Sigmoid colon (tissue), 7 donors: ENCODE data around the gene C1orf167. TPM values are rescaled to one million over a fixed set of nuclear protein-coding genes. Genes with fewer than 3 reads are reported as not detected.

Experiments
- DNase-seq: peaks from one replicate; pipeline ENCODE4 v3.0.0-alpha.2; 2019
- H3K27ac ChIP-seq, 4 donors: fragments of 200-600 bp; sonication (generic); one replicate each; pipeline ENCODE4 v1.5.1; 2016 to 2019; ENCODE audit warnings: mild to moderate bottlenecking in 1 of 4
- H3K27me3 ChIP-seq, 3 donors: fragments of 200-600 bp; sonication (generic); one replicate each; pipeline ENCODE4 v1.5.1; 2019; ENCODE audit warnings: mild to moderate bottlenecking in 1 of 3
- H3K36me3 ChIP-seq, 4 donors: fragments of 200-600 bp; sonication (generic); one replicate each; pipeline ENCODE4 v1.5.1; 2016 to 2019
- H3K4me1 ChIP-seq, 4 donors: fragments of 200-600 bp; sonication (generic); one replicate each; pipeline ENCODE4 v1.5.1; 2017 to 2019
- H3K4me3 ChIP-seq, 4 donors: fragments of 200-600 bp; sonication (generic); one replicate each; pipeline ENCODE4 v1.5.1; 2017 to 2019; ENCODE audit warnings: mild to moderate bottlenecking in 2 of 4, moderate library complexity in 1 of 4
- H3K9me3 ChIP-seq, 4 donors: fragments of 200-600 bp in 3 of 4; sonication (generic) in 3 of 4; one replicate each; pipeline versions ENCODE4 v1.5.1 to v1.6.1; 2013 to 2019
- EP300 ChIP-seq, 4 donors: sonication (generic); formaldehyde crosslinking; IDR thresholded peaks; one replicate each; pipeline ENCODE4 v1.6.1; 2017; ENCODE audit warnings: antibody characterized with exemption in 4 of 4
- POLR2A ChIP-seq, 2 donors: fragments of 450-650 bp; IDR thresholded peaks; one replicate each; pipeline ENCODE4 v1.6.1; 2016; ENCODE audit warnings: antibody characterized with exemption in 2 of 2, mild to moderate bottlenecking in 2 of 2, moderate library complexity in 2 of 2
- POLR2AphosphoS5 ChIP-seq, 4 donors: sonication (generic); formaldehyde crosslinking; IDR thresholded peaks; one replicate each; pipeline ENCODE4 v1.6.1; 2017; ENCODE audit warnings: antibody characterized with exemption in 4 of 4
- WGBS, 2 donors: extraction: QIAGEN DNeasy Blood & Tissue Kit; methylation state at CpG; one replicate each; pipeline ENCODE4 v1.1.7; 2013; 5-methylcytosine and 5-hydroxymethylcytosine counted together
- intact Hi-C: fragments of 100-400 bp; cut with DNase I; formaldehyde crosslinking; loops from one replicate; pipeline ENCODE4 v1.15.1; 2023
- polyA plus RNA-seq, 3 donors: library from polyadenylated mRNA; stranded (reverse); fragments of 200-250 nt; gene quantifications; one replicate each; pipeline ENCODE4 v1.2.3, GENCODE V29; 2013
- total RNA-seq, 4 donors: library from RNA; depleted of rRNA; stranded (reverse); fragments of >200 nt; gene quantifications; one replicate each; pipeline ENCODE4 v1.1.0, GENCODE V29; 2016
- TF ChIP-seq, protein P1 (sequence below), 4 experiments: fragments of 450-650 bp in 3 of 4; fragments of 200-600 bp in 1 of 4; IDR thresholded peaks; one replicate each; pipeline ENCODE4 v1.5.1; 2016 to 2019; ENCODE audit warnings: antibody characterized with exemption in 4 of 4, mild to moderate bottlenecking in 3 of 4, moderate library complexity in 2 of 4
- donor health status: healthy with polysubstance abuse.
- donor health status: Bipolar disorder and iron deficiency.
- donor health status: healthy.

Gene C1orf167
- total and polyA plus RNA-seq, 7 donors: 0.66 to 2.4 (median 1.7) TPM; not detected in 1

DNA sequence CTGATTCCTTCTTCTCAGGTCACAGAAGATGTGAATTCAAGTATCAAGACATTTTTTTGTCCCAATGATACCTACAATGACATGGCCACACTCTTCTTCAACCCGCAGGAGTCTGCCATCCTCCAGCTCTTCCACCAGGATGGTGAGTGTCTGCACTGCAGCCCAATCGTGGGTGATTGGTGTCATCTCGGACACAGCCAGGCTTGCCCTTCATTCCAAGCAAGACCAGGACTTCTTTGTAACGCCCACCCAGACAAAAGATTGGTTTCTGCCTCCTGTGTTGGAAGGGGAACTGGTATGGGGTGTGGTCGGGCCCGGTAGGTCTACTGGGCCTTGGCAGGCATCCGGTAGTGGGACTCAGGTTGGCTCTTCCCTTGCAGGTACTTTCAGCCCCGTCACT is 71.5 kb downstream of the C1orf167 start:
- H3K4me1 ChIP-seq: no peaks in the 10 kb centered on the region
- H3K4me3 ChIP-seq: no peak overlapping the region
- TF ChIP-seq EP300 (IDR thresholded peaks at IDR 0.05) (no peak), POLR2AphosphoS5 (IDR thresholded peaks at IDR 0.05) (no peak), POLR2A (IDR thresholded peaks at IDR 0.05) (no peak)
- TF ChIP-seq, protein P1, sequence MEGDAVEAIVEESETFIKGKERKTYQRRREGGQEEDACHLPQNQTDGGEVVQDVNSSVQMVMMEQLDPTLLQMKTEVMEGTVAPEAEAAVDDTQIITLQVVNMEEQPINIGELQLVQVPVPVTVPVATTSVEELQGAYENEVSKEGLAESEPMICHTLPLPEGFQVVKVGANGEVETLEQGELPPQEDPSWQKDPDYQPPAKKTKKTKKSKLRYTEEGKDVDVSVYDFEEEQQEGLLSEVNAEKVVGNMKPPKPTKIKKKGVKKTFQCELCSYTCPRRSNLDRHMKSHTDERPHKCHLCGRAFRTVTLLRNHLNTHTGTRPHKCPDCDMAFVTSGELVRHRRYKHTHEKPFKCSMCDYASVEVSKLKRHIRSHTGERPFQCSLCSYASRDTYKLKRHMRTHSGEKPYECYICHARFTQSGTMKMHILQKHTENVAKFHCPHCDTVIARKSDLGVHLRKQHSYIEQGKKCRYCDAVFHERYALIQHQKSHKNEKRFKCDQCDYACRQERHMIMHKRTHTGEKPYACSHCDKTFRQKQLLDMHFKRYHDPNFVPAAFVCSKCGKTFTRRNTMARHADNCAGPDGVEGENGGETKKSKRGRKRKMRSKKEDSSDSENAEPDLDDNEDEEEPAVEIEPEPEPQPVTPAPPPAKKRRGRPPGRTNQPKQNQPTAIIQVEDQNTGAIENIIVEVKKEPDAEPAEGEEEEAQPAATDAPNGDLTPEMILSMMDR (IDR thresholded peaks at IDR 0.05): no peak
- H3K9me3 ChIP-seq: no peaks in the 10 kb centered on the region
- 95 to 98% methylated on average over 8 of the region's 8 CpGs for WGBS, 2 donors
- H3K36me3 ChIP-seq: peaks cover 51 to 98% (median 73%) of the 10 kb centered on the region in 4 donors
- intact Hi-C loops: no loop called here
- H3K27ac ChIP-seq: no peak overlapping the region
- no peaks in the 10 kb centered on the region for H3K27me3 ChIP-seq
- no peak for DNase-seq

DNA sequence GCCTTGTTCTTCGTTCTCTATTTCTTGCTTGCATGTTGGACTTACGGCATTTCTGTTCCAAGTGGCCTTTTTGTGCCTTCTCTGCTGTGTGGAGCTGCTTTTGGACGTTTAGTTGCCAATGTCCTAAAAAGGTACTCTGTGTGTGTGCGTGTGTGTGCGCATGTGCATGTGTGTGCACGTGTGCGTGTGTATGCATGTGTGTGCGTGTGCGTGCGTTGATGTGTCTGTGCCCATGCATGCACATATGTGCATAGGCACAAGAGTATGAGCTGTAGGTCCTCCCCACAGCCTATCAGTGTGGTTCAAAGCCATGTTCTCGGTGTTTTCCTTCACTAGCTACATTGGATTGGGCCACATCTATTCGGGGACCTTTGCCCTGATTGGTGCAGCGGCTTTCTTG is 71.9 kb downstream of the C1orf167 start:
- Histone ChIP-seq H3K4me1 (no peaks in the 10 kb centered on the region), H3K9me3 (no peaks in the 10 kb centered on the region), H3K27me3 (no peaks in the 10 kb centered on the region), H3K27ac (no peak overlapping the region), H3K36me3 (peaks cover 51 to 98% (median 70%) of the 10 kb centered on the region in 4 donors), H3K4me3 (no peak overlapping the region)
- no peak for DNase-seq
- 96% methylated on average over 13 of the region's 13 CpGs for WGBS, 2 donors
- no peak for TF ChIP-seq EP300 (IDR thresholded peaks at IDR 0.05)
- no peak for TF ChIP-seq POLR2A (IDR thresholded peaks at IDR 0.05)
- no peak for TF ChIP-seq POLR2AphosphoS5 (IDR thresholded peaks at IDR 0.05)
- TF ChIP-seq, protein P1 (IDR thresholded peaks at IDR 0.05): no peak
- intact Hi-C loops: no loop called here

DNA sequence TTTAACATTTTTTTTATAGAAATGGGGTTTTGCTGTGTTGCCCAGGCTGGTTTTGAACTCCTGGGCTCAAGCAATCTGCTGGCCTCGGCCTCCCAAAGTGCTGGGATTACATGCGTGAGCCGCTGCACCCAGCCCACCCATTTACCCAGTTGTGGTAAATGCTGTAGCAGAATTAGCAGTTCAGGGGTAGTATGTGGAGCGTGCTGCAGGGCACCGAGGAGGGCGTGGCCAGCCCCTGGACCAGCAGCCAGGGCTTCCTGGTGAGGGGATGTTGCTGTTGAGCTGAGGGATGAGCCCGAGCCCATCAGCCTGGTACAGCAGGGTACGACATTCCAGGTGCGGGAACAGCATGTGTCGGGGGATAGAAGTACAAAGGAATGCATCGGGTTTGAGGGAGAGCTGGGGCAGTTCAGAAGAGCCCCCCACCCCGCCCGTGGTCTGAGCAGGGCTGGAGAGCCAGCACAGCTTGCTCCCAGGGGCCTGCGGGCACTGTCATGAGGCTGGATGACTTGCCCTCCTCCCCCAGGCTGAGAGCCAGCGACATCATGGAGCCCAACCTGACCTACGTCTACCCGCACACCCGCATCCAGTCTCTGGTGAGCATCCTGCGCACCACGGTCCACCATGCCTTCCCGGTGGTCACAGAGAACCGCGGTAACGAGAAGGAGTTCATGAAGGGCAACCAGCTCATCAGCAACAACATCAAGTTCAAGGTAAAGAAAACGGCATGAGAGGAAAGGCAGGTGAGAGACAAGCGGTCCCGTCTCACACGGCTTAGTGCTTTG is 73.6 kb downstream of the C1orf167 start:
- Histone ChIP-seq H3K4me1 (no peaks in the 10 kb centered on the region), H3K27me3 (no peaks in the 10 kb centered on the region), H3K27ac (no peak overlapping the region), H3K4me3 (no peak overlapping the region), H3K36me3 (peaks cover 54 to 99% (median 68%) of the 10 kb centered on the region in 4 donors), H3K9me3 (no peaks in the 10 kb centered on the region)
- WGBS, 2 donors: 95 to 96% methylated on average over 28 of the region's 28 CpGs
- DNase-seq: no peak
- TF ChIP-seq EP300 (IDR thresholded peaks at IDR 0.05) (no peak), POLR2AphosphoS5 (IDR thresholded peaks at IDR 0.05) (no peak), POLR2A (IDR thresholded peaks at IDR 0.05) (no peak)
- TF ChIP-seq, protein P1 (IDR thresholded peaks at IDR 0.05): no peak
- intact Hi-C loops: loop anchor here (5.0 kb wide), 3 partner anchors 57 to 197 kb away; no protein-coding TSS in a partner anchor

DNA sequence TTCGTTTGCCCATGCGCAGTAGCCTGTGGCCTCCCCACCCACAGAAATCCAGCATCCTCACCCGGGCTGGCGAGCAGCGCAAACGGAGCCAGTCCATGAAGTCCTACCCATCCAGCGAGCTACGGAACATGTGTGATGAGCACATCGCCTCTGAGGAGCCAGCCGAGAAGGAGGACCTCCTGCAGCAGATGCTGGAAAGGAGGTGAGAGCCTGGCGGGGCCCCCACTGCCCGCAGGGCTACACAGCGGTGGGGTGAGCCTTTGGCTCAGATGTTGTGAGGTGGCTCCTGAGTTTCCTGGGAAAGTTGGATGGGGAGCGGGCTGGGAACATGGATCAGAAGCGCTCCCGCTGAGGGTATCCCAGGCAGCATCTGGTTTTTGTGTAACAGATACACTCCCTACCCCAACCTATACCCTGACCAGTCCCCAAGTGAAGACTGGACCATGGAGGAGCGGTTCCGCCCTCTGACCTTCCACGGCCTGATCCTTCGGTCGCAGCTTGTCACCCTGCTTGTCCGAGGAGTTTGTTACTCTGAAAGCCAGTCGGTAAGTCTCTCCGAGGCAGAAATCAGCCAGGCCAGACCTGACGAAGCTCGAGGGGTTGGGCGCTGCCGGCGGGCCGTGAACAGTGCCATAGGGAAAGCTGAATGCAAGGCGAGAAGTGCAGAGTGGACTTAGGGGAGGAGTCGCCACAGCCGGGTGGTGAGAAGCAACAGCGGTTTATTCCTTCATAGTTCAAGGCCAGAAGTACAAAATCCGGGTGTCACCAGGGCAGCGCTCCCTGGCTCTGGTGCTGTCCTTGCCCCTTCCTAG is 75.2 kb downstream of the C1orf167 start:
- H3K36me3 ChIP-seq: peaks cover 63 to 100% (median 76%) of the 10 kb centered on the region in 4 donors
- no peak for TF ChIP-seq POLR2AphosphoS5 (IDR thresholded peaks at IDR 0.05)
- no peak for TF ChIP-seq EP300 (IDR thresholded peaks at IDR 0.05)
- TF ChIP-seq, protein P1 (IDR thresholded peaks at IDR 0.05): no peak
- no peak for TF ChIP-seq POLR2A (IDR thresholded peaks at IDR 0.05)
- H3K9me3 ChIP-seq: no peaks in the 10 kb centered on the region
- no peaks in the 10 kb centered on the region for H3K4me1 ChIP-seq
- no peaks in the 10 kb centered on the region for H3K27me3 ChIP-seq
- no peak overlapping the region for H3K4me3 ChIP-seq
- WGBS, 2 donors: 91 to 94% methylated on average over 36 of the region's 36 CpGs
- no peak overlapping the region for H3K27ac ChIP-seq
- DNase-seq: no peak
- intact Hi-C loops: loop anchor here (5.0 kb wide), 3 partner anchors 55 to 195 kb away; no protein-coding TSS in a partner anchor
